ENCODE results near the gene ZNF217. TPM values are rescaled to one million over a fixed set of nuclear protein-coding genes. Genes with fewer than 3 reads are reported as not detected.
"Not testable (repeated sequence)": the region's sequence is repeated elsewhere in the genome, so short reads cannot be mapped to it uniquely, and the experiment has no call there.

The ZNF217 gene
- total RNA-seq, 4 donors from 2014 or later = 31.2 to 64.8 (median 46.7) TPM

DNA sequence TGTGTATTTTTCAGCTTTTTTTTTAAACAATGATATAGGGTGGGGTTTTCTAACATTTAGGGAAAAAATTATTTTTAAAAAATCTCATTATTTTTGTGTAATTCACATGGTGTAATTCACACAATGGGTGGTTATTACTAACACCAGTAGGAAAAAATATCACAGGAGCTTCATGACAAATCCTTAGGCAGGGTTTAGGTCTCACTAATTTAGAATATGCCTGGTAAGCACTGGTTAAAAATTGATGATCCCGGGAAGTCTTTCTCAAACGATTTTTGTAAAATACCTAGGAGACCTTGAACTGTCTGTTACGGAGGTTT is 29.5 kb upstream of the ZNF217 start:
- H3K4me3 ChIP-seq = peak overlapping the region; percentile 39
- H3K4me1 ChIP-seq = peaks cover 40% of the 10 kb centered on the region
- TF ChIP-seq POLR2AphosphoS5 (IDR thresholded peaks at IDR 0.05) (no peak), EP300 (IDR thresholded peaks at IDR 0.05) (no peak), POLR2A (IDR thresholded peaks at IDR 0.05) (no peak)
- TF ChIP-seq, protein P1, sequence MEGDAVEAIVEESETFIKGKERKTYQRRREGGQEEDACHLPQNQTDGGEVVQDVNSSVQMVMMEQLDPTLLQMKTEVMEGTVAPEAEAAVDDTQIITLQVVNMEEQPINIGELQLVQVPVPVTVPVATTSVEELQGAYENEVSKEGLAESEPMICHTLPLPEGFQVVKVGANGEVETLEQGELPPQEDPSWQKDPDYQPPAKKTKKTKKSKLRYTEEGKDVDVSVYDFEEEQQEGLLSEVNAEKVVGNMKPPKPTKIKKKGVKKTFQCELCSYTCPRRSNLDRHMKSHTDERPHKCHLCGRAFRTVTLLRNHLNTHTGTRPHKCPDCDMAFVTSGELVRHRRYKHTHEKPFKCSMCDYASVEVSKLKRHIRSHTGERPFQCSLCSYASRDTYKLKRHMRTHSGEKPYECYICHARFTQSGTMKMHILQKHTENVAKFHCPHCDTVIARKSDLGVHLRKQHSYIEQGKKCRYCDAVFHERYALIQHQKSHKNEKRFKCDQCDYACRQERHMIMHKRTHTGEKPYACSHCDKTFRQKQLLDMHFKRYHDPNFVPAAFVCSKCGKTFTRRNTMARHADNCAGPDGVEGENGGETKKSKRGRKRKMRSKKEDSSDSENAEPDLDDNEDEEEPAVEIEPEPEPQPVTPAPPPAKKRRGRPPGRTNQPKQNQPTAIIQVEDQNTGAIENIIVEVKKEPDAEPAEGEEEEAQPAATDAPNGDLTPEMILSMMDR (IDR thresholded peaks at IDR 0.05) = no peak
- no peaks in the 10 kb centered on the region for H3K36me3 ChIP-seq
- 0% methylated on average over 3 of the region's 3 CpGs for WGBS
- no peaks in the 10 kb centered on the region for H3K27me3 ChIP-seq
- no peak for DNase-seq (ENCODE audit: low spot score in 2 of 2)
- no peaks in the 10 kb centered on the region for H3K9me3 ChIP-seq
- H3K27ac ChIP-seq = peak overlapping the region; percentile 88

DNA sequence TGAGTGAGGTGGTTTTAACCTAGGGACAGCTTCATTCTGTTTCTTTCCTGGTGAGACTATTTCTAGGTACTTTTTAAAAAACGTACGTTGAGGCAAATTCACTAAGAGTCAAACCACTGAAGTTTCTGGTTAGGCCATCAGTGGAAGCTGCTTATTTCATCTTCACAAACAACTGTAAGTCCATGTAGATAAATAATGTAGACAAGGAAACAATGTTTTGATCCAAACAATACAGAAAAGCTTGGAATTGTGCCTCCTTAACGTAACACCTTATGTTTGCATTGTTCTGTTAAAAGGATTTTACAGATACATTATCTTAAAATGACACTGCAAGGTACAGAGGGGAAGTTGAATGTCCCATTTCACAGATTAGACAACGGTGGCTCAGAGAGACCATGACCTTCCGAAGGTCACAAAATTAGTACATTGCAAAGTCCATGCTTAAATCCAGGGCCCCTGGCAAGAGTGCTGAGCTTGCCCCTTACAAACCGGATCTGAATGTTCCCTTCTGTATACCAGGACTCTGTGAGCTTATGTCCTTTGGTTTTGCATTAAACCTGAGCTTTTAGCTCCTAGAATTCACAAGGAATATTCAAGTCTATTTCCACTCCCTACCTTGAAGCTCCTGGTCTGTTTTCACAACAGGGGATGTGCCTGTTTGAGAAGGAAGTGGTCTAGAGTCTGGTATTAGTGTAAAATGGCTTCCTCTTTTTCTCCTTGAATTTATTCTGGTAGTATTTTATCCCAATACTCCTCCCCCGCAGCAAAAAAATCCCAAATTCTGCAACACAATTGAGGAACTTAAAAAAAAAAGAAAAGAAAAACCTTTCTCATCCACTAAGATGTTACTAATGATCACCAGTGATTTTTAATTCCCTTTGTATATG is 28.9 kb upstream of the ZNF217 start:
- WGBS = 34% methylated on average over 7 of the region's 7 CpGs
- H3K27me3 ChIP-seq = no peaks in the 10 kb centered on the region
- peak overlapping the region; percentile 88 for H3K27ac ChIP-seq
- H3K36me3 ChIP-seq = no peaks in the 10 kb centered on the region
- TF ChIP-seq EP300 (IDR thresholded peaks at IDR 0.05) (no peak), POLR2AphosphoS5 (IDR thresholded peaks at IDR 0.05) (no peak)
- TF ChIP-seq, protein P1 (IDR thresholded peaks at IDR 0.05) = no peak
- H3K4me1 ChIP-seq = peaks cover 40% of the 10 kb centered on the region
- peak in 1 of 2 donors; percentile 27 for DNase-seq (ENCODE audit: low spot score in 2 of 2)
- peak overlapping the region; percentile 39 for H3K4me3 ChIP-seq
- no peaks in the 10 kb centered on the region for H3K9me3 ChIP-seq

DNA sequence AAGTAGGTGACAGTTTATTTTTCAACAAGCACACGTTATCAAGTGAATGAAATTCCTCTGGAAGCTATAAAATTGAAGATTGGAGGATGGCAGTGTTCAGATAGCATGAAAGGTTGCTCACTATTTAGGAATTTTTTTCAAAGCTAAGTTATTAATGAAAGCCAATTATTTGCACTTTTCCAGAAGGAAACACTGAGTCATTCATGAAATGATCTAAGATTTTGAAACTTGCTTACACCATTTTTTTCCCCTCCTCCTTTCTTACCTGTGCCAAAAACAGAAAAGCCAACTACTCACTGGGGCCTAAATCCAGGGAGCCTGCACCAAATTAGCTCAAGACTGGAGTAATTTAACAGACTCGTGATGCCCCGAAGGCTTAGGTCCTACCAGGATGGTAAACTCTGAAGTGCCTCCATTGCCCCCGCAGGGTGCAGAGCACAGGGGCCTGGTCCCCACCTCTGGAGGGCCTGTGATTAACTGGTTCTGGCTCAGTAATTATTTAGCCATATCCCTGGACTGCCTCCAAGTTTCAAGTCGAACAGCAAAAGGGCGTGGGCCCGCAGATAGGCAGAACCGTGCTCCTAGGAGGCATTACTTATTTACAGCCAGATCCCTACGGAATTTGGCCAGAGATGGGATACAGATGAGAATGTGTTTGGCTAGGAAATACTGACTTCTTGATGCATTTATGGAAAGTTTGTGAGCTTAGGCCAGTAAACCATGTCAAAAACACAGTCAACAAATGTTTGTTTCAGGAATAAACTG is 28.0 kb upstream of the ZNF217 start:
- H3K27ac ChIP-seq = peak overlapping the region; percentile 88
- peak in 1 of 2 donors; percentile 83 for DNase-seq (ENCODE audit: low spot score in 2 of 2)

DNA sequence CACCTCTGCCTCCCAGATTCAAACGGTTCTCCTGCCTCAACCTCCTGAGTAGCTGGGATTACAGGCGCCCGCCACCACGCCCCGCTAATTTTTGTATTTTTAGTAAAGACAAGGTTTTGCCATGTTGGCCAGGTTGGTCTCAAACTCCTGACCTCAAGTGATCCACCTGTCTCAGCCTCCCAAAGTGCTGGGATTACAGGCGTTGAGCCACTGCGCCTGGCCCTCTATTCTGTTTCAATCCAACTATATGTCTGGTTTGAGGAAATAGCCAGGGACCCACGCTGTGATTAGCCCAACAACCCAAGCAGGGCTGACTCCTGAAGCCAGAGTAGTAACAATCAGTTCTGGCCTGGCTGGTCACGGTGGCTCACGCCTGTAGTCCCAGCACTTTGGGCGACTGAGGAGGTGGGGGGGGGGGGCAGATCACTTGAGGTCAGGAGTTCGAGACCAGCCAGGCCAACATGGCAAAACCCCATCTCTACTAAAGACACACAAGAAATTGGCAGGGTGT is 24.9 kb upstream of the ZNF217 start:
- H3K9me3 ChIP-seq, H3K36me3 ChIP-seq, H3K27ac ChIP-seq, H3K27me3 ChIP-seq, H3K4me3 ChIP-seq: not testable (repeated sequence)
- peak in 1 of 2 donors; percentile 49 for DNase-seq (ENCODE audit: low spot score in 2 of 2)
- WGBS = 91% methylated on average over 11 of the region's 12 CpGs
- H3K4me1 ChIP-seq = peaks cover 32% of the 10 kb centered on the region

More for the DNA sequence above, 28.0 kb upstream of the ZNF217 start:
- TF ChIP-seq POLR2A (IDR thresholded peaks at IDR 0.05) = no peak
- TF ChIP-seq EP300 (IDR thresholded peaks at IDR 0.05) = no peak
- TF ChIP-seq POLR2AphosphoS5 (IDR thresholded peaks at IDR 0.05) = peak in 1 of 3 donors; percentile 13
- TF ChIP-seq, protein P1 (IDR thresholded peaks at IDR 0.05) = no peak
- Histone ChIP-seq H3K9me3 (no peaks in the 10 kb centered on the region), H3K36me3 (no peaks in the 10 kb centered on the region), H3K27me3 (no peaks in the 10 kb centered on the region), H3K4me3 (peak overlapping the region; percentile 1), H3K4me1 (peaks cover 40% of the 10 kb centered on the region)
- 7% methylated on average over 9 of the region's 9 CpGs for WGBS

DNA sequence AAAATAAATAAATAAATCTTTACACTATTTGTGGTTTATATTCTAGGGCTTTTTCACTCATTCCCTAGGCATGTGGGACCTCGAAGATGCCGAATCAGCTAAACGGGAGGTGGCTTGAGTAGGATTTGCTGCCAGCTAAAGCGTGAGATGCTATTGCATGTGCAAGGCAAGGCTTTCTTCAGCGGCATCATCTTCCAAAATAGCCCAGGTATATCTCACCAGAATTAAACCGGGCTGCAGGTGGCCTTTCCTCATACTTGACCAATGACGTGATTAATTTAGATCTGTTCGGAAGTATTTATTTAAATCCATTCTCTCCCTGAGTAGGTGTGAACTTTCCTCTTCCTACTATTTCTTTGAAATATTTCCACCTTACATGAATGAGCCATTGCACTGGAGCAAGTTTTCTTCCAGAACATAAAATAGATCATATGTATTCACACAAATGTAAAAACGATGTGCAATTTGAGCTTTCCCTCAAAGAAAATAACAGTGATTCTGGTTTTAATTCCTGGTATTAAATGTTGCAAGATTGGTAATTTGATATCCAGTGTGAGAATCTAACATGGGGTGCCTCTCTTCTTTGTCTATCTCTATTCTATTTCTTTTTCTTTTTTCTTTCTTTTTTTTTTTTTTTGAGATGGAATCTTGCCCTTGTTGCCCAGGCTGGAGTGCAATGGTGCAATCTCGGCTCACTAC is 24.3 kb upstream of the ZNF217 start:
- no peak overlapping the region for H3K4me3 ChIP-seq
- no peaks in the 10 kb centered on the region for H3K9me3 ChIP-seq
- H3K27me3 ChIP-seq = no peaks in the 10 kb centered on the region
- DNase-seq (ENCODE audit: low spot score in 2 of 2) = peak in 1 of 2 donors; percentile 19
- TF ChIP-seq EP300 (IDR thresholded peaks at IDR 0.05) = no peak
- no peak for TF ChIP-seq POLR2A (IDR thresholded peaks at IDR 0.05)
- TF ChIP-seq, protein P1 (IDR thresholded peaks at IDR 0.05) = no peak
- TF ChIP-seq POLR2AphosphoS5 (IDR thresholded peaks at IDR 0.05) = no peak
- no peaks in the 10 kb centered on the region for H3K36me3 ChIP-seq
- no peak overlapping the region for H3K27ac ChIP-seq
- WGBS = 85% methylated on average over 10 of the region's 10 CpGs
- peaks cover 33% of the 10 kb centered on the region for H3K4me1 ChIP-seq

DNA sequence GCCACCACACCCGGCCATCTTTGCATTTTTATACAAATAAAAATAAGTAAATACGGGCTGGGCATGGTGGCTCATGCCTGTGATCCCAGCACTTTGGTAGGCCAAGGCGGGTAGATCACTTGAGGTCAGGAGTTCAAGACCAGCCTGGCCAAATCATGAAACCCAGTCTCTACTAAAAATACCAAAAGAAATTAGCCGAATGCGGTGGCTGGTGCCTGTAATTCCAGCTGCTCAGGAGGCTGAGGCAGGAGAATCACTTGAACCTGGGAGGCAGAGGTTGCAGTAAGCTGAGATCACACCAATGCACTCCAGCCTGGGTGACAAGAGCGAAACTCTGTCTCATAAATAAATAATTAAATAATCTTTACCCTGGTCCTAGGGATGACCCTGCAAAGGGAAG is 22.9 kb upstream of the ZNF217 start:
- 94% methylated on average over 6 of the region's 6 CpGs for WGBS
- H3K27ac ChIP-seq, H3K9me3 ChIP-seq, H3K27me3 ChIP-seq, H3K36me3 ChIP-seq, H3K4me3 ChIP-seq: not testable (repeated sequence)
- peaks cover 27% of the 10 kb centered on the region for H3K4me1 ChIP-seq
- peak in 1 of 2 donors; percentile 21 for DNase-seq (ENCODE audit: low spot score in 2 of 2)
